Spleen (tissue), 11 donors: Measurements from ENCODE around the gene TCEAL3. TPM values are rescaled to one million over a fixed set of nuclear protein-coding genes. Genes with fewer than 3 reads are reported as not detected.
"Not testable (repeated sequence)": the region's sequence is repeated elsewhere in the genome, so short reads cannot be mapped to it uniquely, and the experiment has no call there.

Source experiments
- DNase-seq: peaks from one replicate; pipeline ENCODE4 v3.0.0-alpha.2; 2020
- H3K27ac ChIP-seq, 8 donors: fragments of 200-600 bp; sonication (generic) in 7 of 8; 1 replicate in 4 of 8; 2 replicates in 4 of 8; pipeline versions ENCODE4 v1.5.0 to v1.8.0; 2016 to 2021; ENCODE audit warnings: inconsistent platforms in 4 of 8, mild to moderate bottlenecking in 4 of 8, moderate library complexity in 1 of 8
- H3K27me3 ChIP-seq, 7 donors: fragments of 200-600 bp; sonication (generic) in 6 of 7; replicated peaks in 1 of 7; 1 replicate in 4 of 7; 2 replicates in 3 of 7; pipeline versions ENCODE4 v1.5.0 to v1.8.0; 2016 to 2021; ENCODE audit warnings: inconsistent platforms in 3 of 7, mild to moderate bottlenecking in 1 of 7
- H3K36me3 ChIP-seq, 6 donors: fragments of 200-600 bp; sonication (generic) in 5 of 6; 1 replicate in 4 of 6; 2 replicates in 2 of 6; pipeline versions ENCODE4 v1.5.0 to v1.8.0; 2016 to 2021; ENCODE audit warnings: inconsistent platforms in 2 of 6
- H3K4me1 ChIP-seq, 6 donors: fragments of 200-600 bp; sonication (generic) in 5 of 6; 1 replicate in 3 of 6; 2 replicates in 3 of 6; pipeline versions ENCODE4 v1.5.0 to v1.8.0; 2016 to 2021; ENCODE audit warnings: inconsistent platforms in 3 of 6
- H3K4me3 ChIP-seq, 8 donors: fragments of 200-600 bp; sonication (generic) in 7 of 8; 1 replicate in 4 of 8; 2 replicates in 4 of 8; pipeline versions ENCODE4 v1.5.0 to v1.8.0; 2016 to 2021; ENCODE audit warnings: inconsistent platforms in 4 of 8, mild to moderate bottlenecking in 4 of 8, moderate library complexity in 2 of 8
- H3K9me3 ChIP-seq, 8 donors: fragments of 200-600 bp; sonication (generic) in 7 of 8; 1 replicate in 4 of 8; 2 replicates in 4 of 8; pipeline versions ENCODE4 v1.5.0 to v1.8.0; 2016 to 2021; ENCODE audit warnings: inconsistent platforms in 4 of 8
- POLR2A ChIP-seq, 3 donors: fragments of 450-650 bp; IDR thresholded peaks; one replicate each; pipeline ENCODE4 v1.5.1; 2017; ENCODE audit warnings: antibody characterized with exemption in 3 of 3, mild to moderate bottlenecking in 1 of 3
- POLR2AphosphoS5 ChIP-seq, 3 donors: sonication (generic); formaldehyde crosslinking; IDR thresholded peaks; one replicate each; pipeline ENCODE4 v1.5.1; 2017; ENCODE audit warnings: antibody characterized with exemption in 3 of 3
- WGBS, 5 donors: extraction: QIAGEN DNeasy Blood & Tissue Kit in 3 of 5; methylation state at CpG; one replicate each; pipeline versions ENCODE4 v1.1.5 to v1.1.7; 2013 to 2018; 5-methylcytosine and 5-hydroxymethylcytosine counted together
- intact Hi-C: fragments of 100-400 bp; cut with DNase I; formaldehyde crosslinking; loops from one replicate; pipeline ENCODE4 v1.15.0; 2023; ENCODE audit warnings: low total_unique reads
- polyA plus RNA-seq, 3 donors: library from polyadenylated mRNA; stranded (reverse); fragments of 200-250 nt; gene quantifications; one replicate each; pipeline ENCODE4 v1.2.1, GENCODE V29; 2013
- total RNA-seq, 7 donors: library from RNA; depleted of rRNA in 3 of 7; stranded (reverse); fragments of >200 nt in 3 of 7; fragmentation: NEBNext Ultra II Directional in 4 of 7; extraction: Animal tissue kit (Norgen Biotek cat#: 25700) in 4 of 7; gene quantifications; one replicate each; pipeline versions ENCODE4 v1.1.0 to v1.2.1, GENCODE V29; 2016 to 2021
- TF ChIP-seq, protein P1 (sequence below), 11 experiments: fragments of 200-600 bp in 7 of 11; fragments of 450-650 bp in 4 of 11; sonication (generic) in 4 of 11; IDR thresholded peaks in 8 of 11; conservative IDR thresholded peaks in 3 of 11; 1 replicate in 7 of 11; 2 replicates in 4 of 11; pipeline versions ENCODE4 v1.4.0 to v1.8.0; 2016 to 2021; ENCODE audit warnings: antibody characterized with exemption in 11 of 11, inconsistent platforms in 4 of 11, mild to moderate bottlenecking in 1 of 11
- donor health status: healthy with polysubstance abuse.
- donor health status: DM: no; HTN: no; CAD: no; lungs with moderate emphysema.
- donor health status: DM: no; HTN: no; CAD: no.
- donor health status: Bipolar disorder and iron deficiency.
- donor health status: healthy.
- donor health status: DM: no; HTN: no; CAD: no.
- donor health status: DM: yes; HTN: yes; CAD: no.

Gene TCEAL3
- total and polyA plus RNA-seq, 10 donors, result 16.1 to 36.4 (median 25.4) TPM

DNA sequence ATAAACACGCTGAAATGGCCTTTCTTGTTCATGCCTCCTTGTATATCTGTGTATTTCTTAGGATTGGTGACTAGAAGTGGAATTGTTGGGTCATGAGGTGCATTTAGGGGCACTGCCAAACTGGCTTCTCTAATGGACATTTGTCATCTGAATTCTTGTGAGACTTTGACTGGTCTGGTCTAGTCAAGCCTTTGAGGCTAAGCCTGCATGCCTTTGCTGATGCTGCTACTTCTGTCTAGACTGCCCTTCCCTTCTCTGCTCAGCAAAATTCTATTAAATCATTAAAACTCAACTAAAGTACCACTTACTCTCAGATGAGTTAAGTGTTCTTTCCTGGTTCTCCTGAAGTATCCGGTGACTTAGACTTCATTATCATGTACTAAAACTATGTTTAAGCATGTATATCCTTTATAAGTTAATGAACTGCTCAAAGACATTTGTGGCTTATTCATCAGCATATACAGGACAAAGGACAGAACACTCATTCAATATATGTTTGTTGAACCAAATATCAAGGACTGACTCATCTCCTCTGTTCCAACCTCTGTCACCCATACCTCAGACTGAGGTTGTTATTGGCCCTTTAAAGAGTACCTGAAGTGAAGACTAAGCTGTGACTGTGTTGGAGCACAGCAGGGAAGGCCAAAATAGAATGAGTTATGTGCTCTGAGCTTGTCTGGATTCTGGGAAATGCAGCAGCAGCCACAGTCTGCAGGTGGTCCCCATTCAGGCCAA is 30.0 kb downstream of the TCEAL3 start:
- no peak for DNase-seq
- Histone ChIP-seq H3K27me3 (peaks cover 0 to 8% (median 0%) of the 10 kb centered on the region in 7 donors), H3K36me3 (no peaks in the 10 kb centered on the region), H3K9me3 (no peaks in the 10 kb centered on the region), H3K27ac (no peak overlapping the region), H3K4me1 (no peaks in the 10 kb centered on the region), H3K4me3 (no peak overlapping the region)
- TF ChIP-seq POLR2A (IDR thresholded peaks at IDR 0.05) (no peak), POLR2AphosphoS5 (IDR thresholded peaks at IDR 0.05) (no peak)
- TF ChIP-seq, protein P1, sequence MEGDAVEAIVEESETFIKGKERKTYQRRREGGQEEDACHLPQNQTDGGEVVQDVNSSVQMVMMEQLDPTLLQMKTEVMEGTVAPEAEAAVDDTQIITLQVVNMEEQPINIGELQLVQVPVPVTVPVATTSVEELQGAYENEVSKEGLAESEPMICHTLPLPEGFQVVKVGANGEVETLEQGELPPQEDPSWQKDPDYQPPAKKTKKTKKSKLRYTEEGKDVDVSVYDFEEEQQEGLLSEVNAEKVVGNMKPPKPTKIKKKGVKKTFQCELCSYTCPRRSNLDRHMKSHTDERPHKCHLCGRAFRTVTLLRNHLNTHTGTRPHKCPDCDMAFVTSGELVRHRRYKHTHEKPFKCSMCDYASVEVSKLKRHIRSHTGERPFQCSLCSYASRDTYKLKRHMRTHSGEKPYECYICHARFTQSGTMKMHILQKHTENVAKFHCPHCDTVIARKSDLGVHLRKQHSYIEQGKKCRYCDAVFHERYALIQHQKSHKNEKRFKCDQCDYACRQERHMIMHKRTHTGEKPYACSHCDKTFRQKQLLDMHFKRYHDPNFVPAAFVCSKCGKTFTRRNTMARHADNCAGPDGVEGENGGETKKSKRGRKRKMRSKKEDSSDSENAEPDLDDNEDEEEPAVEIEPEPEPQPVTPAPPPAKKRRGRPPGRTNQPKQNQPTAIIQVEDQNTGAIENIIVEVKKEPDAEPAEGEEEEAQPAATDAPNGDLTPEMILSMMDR (IDR thresholded peaks at IDR 0.05 in 8 of 11, conservative IDR thresholded peaks at IDR 0.05 in 3 of 11), result no peak
- intact Hi-C loops, result no loop called here
- 63 to 91% (median 85%) methylated on average over 2 of the region's 2 CpGs for WGBS, 5 donors

GRCh38 chrX:103638479-103639346 is 30.9 kb downstream of the TCEAL3 start:
- 44 to 66% (median 51%) methylated on average over 3 to 6 of the region's 6 CpGs for WGBS, 5 donors
- H3K4me3 ChIP-seq, H3K9me3 ChIP-seq, H3K4me1 ChIP-seq, H3K36me3 ChIP-seq, DNase-seq, intact Hi-C loops, H3K27ac ChIP-seq: not testable (repeated sequence)
- H3K27me3 ChIP-seq, result peaks cover 0 to 14% (median 0%) of the 10 kb centered on the region in 7 donors

- WGBS, 5 donors, result 56 to 89% (median 80%) methylated on average over 4 of the region's 4 CpGs
- Histone ChIP-seq H3K4me1 (no peaks in the 10 kb centered on the region), H3K27me3 (peaks cover 0 to 14% (median 0%) of the 10 kb centered on the region in 7 donors), H3K27ac (no peak overlapping the region), H3K4me3 (no peak overlapping the region), H3K36me3 (no peaks in the 10 kb centered on the region), H3K9me3 (no peaks in the 10 kb centered on the region)
- TF ChIP-seq POLR2A (IDR thresholded peaks at IDR 0.05) (no peak), POLR2AphosphoS5 (IDR thresholded peaks at IDR 0.05) (no peak)
- TF ChIP-seq, protein P1 (IDR thresholded peaks at IDR 0.05 in 8 of 11, conservative IDR thresholded peaks at IDR 0.05 in 3 of 11), result no peak
- intact Hi-C loops, result no loop called here
- no peak for DNase-seq
These were observed 32.8 kb downstream of the TCEAL3 start for GRCh38 chrX:103640401-103641155.

GRCh38 chrX:103644125-103644524 is 36.4 kb downstream of the TCEAL3 start:
- H3K36me3 ChIP-seq, result no peaks in the 10 kb centered on the region
- peaks cover 0 to 8% (median 0%) of the 10 kb centered on the region in 8 donors for H3K9me3 ChIP-seq
- DNase-seq, result no peak
- intact Hi-C loops, result no loop called here
- TF ChIP-seq POLR2AphosphoS5 (IDR thresholded peaks at IDR 0.05) (no peak), POLR2A (IDR thresholded peaks at IDR 0.05) (no peak)
- TF ChIP-seq, protein P1 (IDR thresholded peaks at IDR 0.05 in 8 of 11, conservative IDR thresholded peaks at IDR 0.05 in 3 of 11), result no peak
- H3K27me3 ChIP-seq, result peaks cover 0 to 14% (median 0%) of the 10 kb centered on the region in 7 donors
- no peaks in the 10 kb centered on the region for H3K4me1 ChIP-seq
- 59 to 89% (median 68%) methylated on average over 1 of the region's 1 CpG for WGBS, 5 donors
- H3K4me3 ChIP-seq, result no peak overlapping the region
- no peak overlapping the region for H3K27ac ChIP-seq
